MCF 10A (cell line): ENCODE data around the gene VPS45. TPM values are rescaled to one million over a fixed set of nuclear protein-coding genes. Genes with fewer than 3 reads are reported as not detected.

Experiments used
- BruUV-seq: library from RNA; stranded (reverse); fragments of 400-500 nt; replicated peaks from 2 replicates; lab custom pipeline; 2021; lab: Mats Ljungman, UMichigan
- CTCF ChIA-PET: fragments of 300-600 bp; sonication (Branson Sonifier 250); formaldehyde crosslinking; extraction: SDS; loops from one replicate; lab custom pipeline; 2021; ENCODE audit warnings: antibody characterized with exemption, inconsistent platforms; lab: Yijun Ruan, JAX
- POLR2A ChIA-PET: fragments of 300-600, 350-650 bp; sonication (Branson Sonifier 250); formaldehyde crosslinking; extraction: SDS; loops from one replicate; lab custom pipeline; 2020; ENCODE audit warnings: antibody characterized with exemption, inconsistent platforms; lab: Yijun Ruan, JAX
- DNase-seq: peaks from one replicate; pipeline ENCODE4 v3.0.0-alpha.2; 2018; ENCODE audit not compliant: unreplicated experiment
- H3K27ac Mint-ChIP-seq: one replicate; pipeline ENCODE4 v1.8.0; 2022; ENCODE audit warnings: mild to moderate bottlenecking, low read depth, mixed read lengths; ENCODE audit not compliant: unreplicated experiment
- H3K27me3 Mint-ChIP-seq: one replicate; pipeline ENCODE4 v1.8.0; 2022; ENCODE audit warnings: mixed read lengths; ENCODE audit not compliant: insufficient read depth, unreplicated experiment
- H3K36me3 Mint-ChIP-seq: one replicate; pipeline ENCODE4 v1.8.0; 2022; ENCODE audit warnings: mild to moderate bottlenecking, moderate library complexity, mixed read lengths; ENCODE audit not compliant: insufficient read depth, unreplicated experiment
- H3K4me1 Mint-ChIP-seq: one replicate; pipeline ENCODE4 v1.8.0; 2022; ENCODE audit warnings: mixed read lengths; ENCODE audit not compliant: insufficient read depth, unreplicated experiment
- H3K4me3 Mint-ChIP-seq: one replicate; pipeline ENCODE4 v1.8.0; 2022; ENCODE audit warnings: mild to moderate bottlenecking, moderate library complexity, mixed read lengths; ENCODE audit not compliant: unreplicated experiment
- H3K9me3 Mint-ChIP-seq: one replicate; pipeline ENCODE4 v1.8.0; 2022; ENCODE audit warnings: mixed read lengths; ENCODE audit not compliant: unreplicated experiment
- intact Hi-C: fragments of 100-400 bp; cut with micrococcal nuclease; formaldehyde crosslinking; loops from 2 replicates; pipeline ENCODE4 v1.14.1; 2022
- total RNA-seq: library from RNA; stranded (reverse); gene quantifications from 2 replicates; pipeline ENCODE4 v1.2.3, GENCODE V29; 2022
- TF ChIP-seq, protein P1 (sequence below): fragments of 200-600 bp; IDR thresholded peaks from one replicate; pipeline ENCODE4 v1.8.0; 2022; ENCODE audit warnings: antibody characterized with exemption, mild to moderate bottlenecking; ENCODE audit not compliant: unreplicated experiment

The VPS45 gene
- total RNA-seq, 1 experiment from 2014 or later: 35.1 TPM

GRCh38 chr1:150110116-150110515 is 42.5 kb downstream of the VPS45 start:
- no peak for DNase-seq
- POLR2A ChIA-PET: interaction anchor here (0.6 to 1.1 kb wide), 5 partner anchors 18 to 181 kb away, joined by 3 to 6 read pairs (median 3); partner anchors contain the start of gene VPS45
- peaks cover 8% of the 10 kb centered on the region for H3K9me3 Mint-ChIP-seq
- TF ChIP-seq, protein P1, sequence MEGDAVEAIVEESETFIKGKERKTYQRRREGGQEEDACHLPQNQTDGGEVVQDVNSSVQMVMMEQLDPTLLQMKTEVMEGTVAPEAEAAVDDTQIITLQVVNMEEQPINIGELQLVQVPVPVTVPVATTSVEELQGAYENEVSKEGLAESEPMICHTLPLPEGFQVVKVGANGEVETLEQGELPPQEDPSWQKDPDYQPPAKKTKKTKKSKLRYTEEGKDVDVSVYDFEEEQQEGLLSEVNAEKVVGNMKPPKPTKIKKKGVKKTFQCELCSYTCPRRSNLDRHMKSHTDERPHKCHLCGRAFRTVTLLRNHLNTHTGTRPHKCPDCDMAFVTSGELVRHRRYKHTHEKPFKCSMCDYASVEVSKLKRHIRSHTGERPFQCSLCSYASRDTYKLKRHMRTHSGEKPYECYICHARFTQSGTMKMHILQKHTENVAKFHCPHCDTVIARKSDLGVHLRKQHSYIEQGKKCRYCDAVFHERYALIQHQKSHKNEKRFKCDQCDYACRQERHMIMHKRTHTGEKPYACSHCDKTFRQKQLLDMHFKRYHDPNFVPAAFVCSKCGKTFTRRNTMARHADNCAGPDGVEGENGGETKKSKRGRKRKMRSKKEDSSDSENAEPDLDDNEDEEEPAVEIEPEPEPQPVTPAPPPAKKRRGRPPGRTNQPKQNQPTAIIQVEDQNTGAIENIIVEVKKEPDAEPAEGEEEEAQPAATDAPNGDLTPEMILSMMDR: no peak
- no peaks in the 10 kb centered on the region for H3K4me1 Mint-ChIP-seq
- H3K4me3 Mint-ChIP-seq: no peak overlapping the region
- no TSS peak for BruUV-seq
- H3K27ac Mint-ChIP-seq: no peak overlapping the region
- H3K36me3 Mint-ChIP-seq: peaks cover 13% of the 10 kb centered on the region
- CTCF ChIA-PET: interaction anchor here (1.3 kb wide), 2 partner anchors 7 to 52 kb away, joined by 3 to 4 read pairs; no protein-coding TSS in a partner anchor
- H3K27me3 Mint-ChIP-seq: no peaks in the 10 kb centered on the region
- intact Hi-C loops: no loop called here

- H3K4me3 Mint-ChIP-seq: no peak overlapping the region
- no peak overlapping the region for H3K27ac Mint-ChIP-seq
- intact Hi-C loops: no loop called here
- peaks cover 8% of the 10 kb centered on the region for H3K9me3 Mint-ChIP-seq
- ChIA-PET POLR2A (interaction anchor here (0.6 to 1.2 kb wide), 3 partner anchors 11 to 122 kb away, joined by 4 to 6 read pairs (median 5); no protein-coding TSS in a partner anchor), CTCF (interaction anchor here (1.3 kb wide), 2 partner anchors 9 to 51 kb away, joined by 3 to 4 read pairs; no protein-coding TSS in a partner anchor)
- DNase-seq: no peak
- no peaks in the 10 kb centered on the region for H3K4me1 Mint-ChIP-seq
- TF ChIP-seq, protein P1: no peak
- no peaks in the 10 kb centered on the region for H3K27me3 Mint-ChIP-seq
- BruUV-seq: no TSS peak
- peaks cover 13% of the 10 kb centered on the region for H3K36me3 Mint-ChIP-seq
Measured at GRCh38 chr1:150111670-150112069, 44.1 kb downstream of the VPS45 start.

DNA sequence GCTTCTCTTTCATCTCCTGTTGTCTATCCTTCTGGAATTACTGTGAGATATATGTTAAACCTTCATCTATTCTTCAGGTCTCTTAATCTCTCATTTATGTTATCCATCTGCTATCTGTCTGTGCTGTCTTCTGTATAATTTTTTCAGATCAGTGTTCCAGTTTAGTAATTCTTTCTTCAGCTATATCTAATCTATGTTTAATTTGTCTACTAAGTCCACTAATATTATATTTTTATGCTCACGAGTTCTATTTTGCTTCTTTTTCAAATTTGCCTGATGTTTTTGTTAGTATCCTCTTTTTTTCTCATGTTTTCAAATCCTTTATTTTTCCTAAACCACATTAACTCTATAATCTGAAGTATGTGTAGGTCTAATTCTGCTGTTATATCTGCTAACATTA is 47.5 kb downstream of the VPS45 start:
- BruUV-seq: no TSS peak
- H3K27me3 Mint-ChIP-seq: no peaks in the 10 kb centered on the region
- ChIA-PET POLR2A (interaction anchor here (1.2 kb wide), 1 partner anchor 12 kb away, joined by 4 read pairs; no protein-coding TSS in a partner anchor), CTCF (interaction anchor here (0.5 to 1.2 kb wide), 5 partner anchors 10 to 134 kb away, joined by 3 to 5 read pairs (median 4); no protein-coding TSS in a partner anchor)
- H3K9me3 Mint-ChIP-seq: peaks cover 8% of the 10 kb centered on the region
- no peaks in the 10 kb centered on the region for H3K4me1 Mint-ChIP-seq
- H3K4me3 Mint-ChIP-seq: no peak overlapping the region
- H3K27ac Mint-ChIP-seq: no peak overlapping the region
- TF ChIP-seq, protein P1: no peak
- intact Hi-C loops: no loop called here
- no peak for DNase-seq
- H3K36me3 Mint-ChIP-seq: peaks cover 25% of the 10 kb centered on the region

DNA sequence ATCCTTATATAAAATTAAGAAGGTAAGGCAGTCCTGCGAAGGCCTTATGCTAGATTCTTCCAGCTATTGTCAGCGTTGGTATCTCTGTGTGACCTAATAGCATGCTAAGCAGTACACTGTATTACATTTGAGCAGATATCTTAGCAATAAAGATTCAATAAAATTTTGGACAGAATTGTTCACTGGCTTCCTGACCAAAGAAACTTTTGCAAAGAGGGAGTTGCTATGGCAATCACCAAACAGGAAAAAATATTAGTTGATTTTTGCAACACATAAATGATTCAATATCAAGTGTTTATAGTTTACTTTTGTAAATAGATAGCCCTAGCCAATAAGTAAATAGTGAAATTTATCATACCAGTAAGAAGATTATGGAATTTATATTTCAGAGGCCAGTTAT is 51.1 kb downstream of the VPS45 start:
- no peak overlapping the region for H3K4me3 Mint-ChIP-seq
- H3K9me3 Mint-ChIP-seq: peaks cover 8% of the 10 kb centered on the region
- ChIA-PET POLR2A (interaction anchor here (0.7 to 1.0 kb wide), 2 partner anchors 14 to 68 kb away, joined by 3 to 4 read pairs; no protein-coding TSS in a partner anchor), CTCF (interaction anchor here (0.6 kb wide), 1 partner anchor 14 kb away, joined by 3 read pairs; no protein-coding TSS in a partner anchor)
- H3K4me1 Mint-ChIP-seq: peaks cover 11% of the 10 kb centered on the region
- TF ChIP-seq, protein P1: no peak
- no peak overlapping the region for H3K27ac Mint-ChIP-seq
- H3K36me3 Mint-ChIP-seq: peaks cover 33% of the 10 kb centered on the region
- DNase-seq: no peak
- no TSS peak for BruUV-seq
- H3K27me3 Mint-ChIP-seq: no peaks in the 10 kb centered on the region
- intact Hi-C loops: no loop called here
